ENCODE data around the gene FGD2.

The FGD2 gene

DNA sequence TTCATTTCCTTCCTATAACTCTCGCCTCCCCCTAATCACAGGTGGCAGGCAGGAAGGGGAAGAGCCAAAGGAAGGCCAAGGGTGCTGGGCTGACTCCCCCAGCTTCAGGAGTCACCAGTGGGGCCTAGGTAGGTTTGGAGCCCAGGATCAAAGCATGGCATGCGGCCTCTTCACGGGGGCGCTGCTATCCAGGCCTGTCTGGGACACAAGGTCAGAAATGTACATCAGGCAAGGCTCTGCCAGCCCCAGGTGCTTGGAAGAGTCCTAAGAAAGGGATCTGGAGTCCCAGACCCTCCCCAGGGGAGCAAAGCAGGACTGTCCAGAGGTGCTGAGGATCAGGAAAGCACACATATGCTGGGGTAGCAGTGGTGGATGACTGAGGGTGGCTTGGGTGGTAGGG is 40.5 kb upstream of the FGD2 start:
- no peaks in the 10 kb centered on the region for H3K27me3 ChIP-seq (replicated peaks; ENCODE audit: control insufficient read depth, insufficient read depth, low read length)
- TF ChIP-seq, protein P1, sequence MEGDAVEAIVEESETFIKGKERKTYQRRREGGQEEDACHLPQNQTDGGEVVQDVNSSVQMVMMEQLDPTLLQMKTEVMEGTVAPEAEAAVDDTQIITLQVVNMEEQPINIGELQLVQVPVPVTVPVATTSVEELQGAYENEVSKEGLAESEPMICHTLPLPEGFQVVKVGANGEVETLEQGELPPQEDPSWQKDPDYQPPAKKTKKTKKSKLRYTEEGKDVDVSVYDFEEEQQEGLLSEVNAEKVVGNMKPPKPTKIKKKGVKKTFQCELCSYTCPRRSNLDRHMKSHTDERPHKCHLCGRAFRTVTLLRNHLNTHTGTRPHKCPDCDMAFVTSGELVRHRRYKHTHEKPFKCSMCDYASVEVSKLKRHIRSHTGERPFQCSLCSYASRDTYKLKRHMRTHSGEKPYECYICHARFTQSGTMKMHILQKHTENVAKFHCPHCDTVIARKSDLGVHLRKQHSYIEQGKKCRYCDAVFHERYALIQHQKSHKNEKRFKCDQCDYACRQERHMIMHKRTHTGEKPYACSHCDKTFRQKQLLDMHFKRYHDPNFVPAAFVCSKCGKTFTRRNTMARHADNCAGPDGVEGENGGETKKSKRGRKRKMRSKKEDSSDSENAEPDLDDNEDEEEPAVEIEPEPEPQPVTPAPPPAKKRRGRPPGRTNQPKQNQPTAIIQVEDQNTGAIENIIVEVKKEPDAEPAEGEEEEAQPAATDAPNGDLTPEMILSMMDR (IDR thresholded peaks at IDR 0.05; ENCODE audit: insufficient read depth, low read length, poor library complexity, severe bottlenecking): no peak
- H3K4me3 ChIP-seq (replicated peaks; ENCODE audit: low read depth, low read length): no peak overlapping the region
- H3K36me3 ChIP-seq (ENCODE audit: control insufficient read depth, insufficient read depth, low read length): peaks cover 15% of the 10 kb centered on the region
- DNase-seq (ENCODE audit: extremely low read depth, insufficient read length): no peak

DNA sequence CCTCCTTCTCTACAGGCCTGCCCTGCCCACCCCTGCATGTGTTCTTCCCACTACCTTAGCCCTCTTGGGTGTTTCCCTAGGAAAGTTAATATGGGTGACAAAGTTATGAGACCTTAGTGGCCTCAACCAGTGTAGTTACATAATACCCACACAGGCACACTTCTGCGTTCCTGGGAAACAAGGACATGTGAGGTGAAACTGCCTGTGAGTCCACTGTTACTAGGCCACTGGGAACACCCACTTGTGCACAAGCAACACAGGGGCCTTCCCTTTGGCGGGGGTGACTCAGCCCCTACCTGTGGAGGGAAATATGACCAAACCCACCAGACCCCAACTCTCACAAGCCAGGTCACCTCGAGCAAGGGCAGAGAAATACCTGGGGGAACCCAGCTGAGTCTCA is 38.2 kb upstream of the FGD2 start:
- Histone ChIP-seq H3K27me3 (replicated peaks; ENCODE audit: control insufficient read depth, insufficient read depth, low read length) (no peaks in the 10 kb centered on the region), H3K4me3 (replicated peaks; ENCODE audit: low read depth, low read length) (no peak overlapping the region), H3K36me3 (ENCODE audit: control insufficient read depth, insufficient read depth, low read length) (peaks cover 36% of the 10 kb centered on the region)
- no peak for DNase-seq (ENCODE audit: extremely low read depth, insufficient read length)
- TF ChIP-seq, protein P1 (IDR thresholded peaks at IDR 0.05; ENCODE audit: insufficient read depth, low read length, poor library complexity, severe bottlenecking): no peak

DNA sequence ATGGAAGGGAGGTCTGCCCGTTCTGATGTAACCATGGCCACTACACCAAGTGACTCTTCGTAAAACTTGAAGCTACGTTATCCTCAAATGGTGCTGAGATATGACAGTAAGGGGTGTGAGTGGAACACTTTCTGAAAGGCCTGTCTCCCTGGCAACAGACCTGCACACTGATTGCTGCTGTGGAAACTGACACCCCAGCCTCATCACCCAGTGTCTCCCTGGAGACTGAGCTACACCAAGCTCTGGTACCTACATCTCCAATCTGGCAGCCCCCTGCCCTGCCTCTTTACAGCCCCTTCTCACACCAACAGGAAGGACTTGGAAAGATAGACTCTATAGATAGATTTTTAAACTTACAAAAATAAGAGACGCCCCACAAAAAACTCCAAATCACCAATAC is 37.7 kb upstream of the FGD2 start:
- peaks cover 40% of the 10 kb centered on the region for H3K36me3 ChIP-seq (ENCODE audit: control insufficient read depth, insufficient read depth, low read length)
- TF ChIP-seq, protein P1 (IDR thresholded peaks at IDR 0.05; ENCODE audit: insufficient read depth, low read length, poor library complexity, severe bottlenecking): no peak
- no peak for DNase-seq (ENCODE audit: extremely low read depth, insufficient read length)
- no peaks in the 10 kb centered on the region for H3K27me3 ChIP-seq (replicated peaks; ENCODE audit: control insufficient read depth, insufficient read depth, low read length)
- H3K4me3 ChIP-seq (replicated peaks; ENCODE audit: low read depth, low read length): no peak overlapping the region

DNA sequence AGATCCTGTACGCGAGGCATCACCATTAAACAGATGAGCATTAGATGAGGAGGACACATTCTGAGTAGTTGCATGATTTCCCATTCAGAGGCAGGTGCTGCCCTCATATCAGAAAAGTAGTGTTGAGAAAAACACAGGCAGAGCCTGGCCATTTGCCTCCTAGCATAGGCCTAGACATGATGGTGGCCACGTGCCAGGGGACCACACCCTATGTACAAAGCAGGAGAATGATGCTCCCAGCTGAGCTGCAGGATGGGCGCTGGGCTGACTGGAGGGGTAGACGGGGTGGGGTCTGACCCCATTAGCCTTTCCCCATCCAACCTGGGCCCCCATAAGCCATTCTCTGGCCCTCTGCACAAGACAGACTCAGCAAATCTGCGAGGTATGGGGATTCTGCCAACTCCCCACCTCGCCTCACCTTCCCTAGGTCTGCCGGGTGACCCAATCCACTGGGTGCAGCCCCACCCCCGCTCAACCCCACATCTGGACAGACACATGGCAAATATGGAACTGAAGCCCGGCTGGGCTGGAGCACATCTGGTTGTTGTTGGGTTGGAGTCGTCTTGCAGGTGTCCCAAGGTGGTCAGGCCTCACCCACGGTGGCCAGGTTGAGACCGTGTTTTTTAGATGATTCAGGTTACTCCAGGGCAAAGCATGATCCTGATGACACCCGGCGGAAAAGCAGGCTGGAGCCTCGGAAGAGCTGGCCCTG is 37.0 kb upstream of the FGD2 start:
- peaks cover 41% of the 10 kb centered on the region for H3K36me3 ChIP-seq (ENCODE audit: control insufficient read depth, insufficient read depth, low read length)
- TF ChIP-seq, protein P1 (IDR thresholded peaks at IDR 0.05; ENCODE audit: insufficient read depth, low read length, poor library complexity, severe bottlenecking): no peak
- DNase-seq (ENCODE audit: extremely low read depth, insufficient read length): no peak

DNA sequence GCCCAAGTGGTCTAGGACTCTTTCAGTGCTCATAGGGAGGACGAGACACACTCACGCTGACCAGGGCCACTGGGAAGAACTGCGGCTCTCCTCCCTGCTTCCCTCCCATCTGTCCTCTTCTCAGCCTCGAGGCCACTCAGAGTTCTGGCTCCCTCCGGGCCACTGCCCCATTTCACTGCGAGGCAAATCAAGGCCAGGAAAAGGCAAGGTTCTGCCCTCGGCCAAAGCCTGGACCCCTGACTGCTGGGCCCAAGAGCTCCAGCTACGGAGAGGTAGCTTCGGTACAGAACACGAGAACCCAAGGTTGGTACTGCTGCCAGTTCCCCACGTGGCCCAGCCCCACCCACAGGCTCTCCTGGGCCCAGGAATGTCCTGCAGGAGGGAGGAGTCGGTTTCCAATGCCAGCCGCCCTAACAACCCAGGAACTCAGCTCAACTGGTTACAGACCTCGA is 36.2 kb upstream of the FGD2 start:
- Histone ChIP-seq H3K27me3 (replicated peaks; ENCODE audit: control insufficient read depth, insufficient read depth, low read length) (no peaks in the 10 kb centered on the region), H3K36me3 (ENCODE audit: control insufficient read depth, insufficient read depth, low read length) (peaks cover 45% of the 10 kb centered on the region), H3K4me3 (replicated peaks; ENCODE audit: low read depth, low read length) (no peak overlapping the region)
- no peak for DNase-seq (ENCODE audit: extremely low read depth, insufficient read length)
- TF ChIP-seq, protein P1 (IDR thresholded peaks at IDR 0.05; ENCODE audit: insufficient read depth, low read length, poor library complexity, severe bottlenecking): no peak

More for the DNA sequence above, 37.0 kb upstream of the FGD2 start:
- no peaks in the 10 kb centered on the region for H3K27me3 ChIP-seq (replicated peaks; ENCODE audit: control insufficient read depth, insufficient read depth, low read length)
- H3K4me3 ChIP-seq (replicated peaks; ENCODE audit: low read depth, low read length): no peak overlapping the region

All from GM06990 (cell line).